Prostate gland (tissue), 2 donors: ENCODE results near the gene PLP2.

ENCODE experiments used
- POLR2A ChIP-seq: fragments of 450-650 bp; IDR thresholded peaks from one replicate; pipeline ENCODE4 v1.6.1; 2016; ENCODE audit warnings: antibody characterized with exemption, mild to moderate bottlenecking
- POLR2AphosphoS5 ChIP-seq: sonication (generic); formaldehyde crosslinking; IDR thresholded peaks from one replicate; pipeline ENCODE4 v1.6.1; 2017; ENCODE audit warnings: antibody characterized with exemption
- TF ChIP-seq, protein P1 (sequence below), 4 experiments: fragments of 200-600 bp in 2 of 4; fragments of 450-650 bp in 2 of 4; sonication (generic) in 2 of 4; IDR thresholded peaks; 1 replicate in 3 of 4; 2 replicates in 1 of 4; pipeline ENCODE4 v1.5.1; 2016 to 2019; ENCODE audit warnings: antibody characterized with exemption in 4 of 4, mild to moderate bottlenecking in 2 of 4, moderate library complexity in 2 of 4

DNA sequence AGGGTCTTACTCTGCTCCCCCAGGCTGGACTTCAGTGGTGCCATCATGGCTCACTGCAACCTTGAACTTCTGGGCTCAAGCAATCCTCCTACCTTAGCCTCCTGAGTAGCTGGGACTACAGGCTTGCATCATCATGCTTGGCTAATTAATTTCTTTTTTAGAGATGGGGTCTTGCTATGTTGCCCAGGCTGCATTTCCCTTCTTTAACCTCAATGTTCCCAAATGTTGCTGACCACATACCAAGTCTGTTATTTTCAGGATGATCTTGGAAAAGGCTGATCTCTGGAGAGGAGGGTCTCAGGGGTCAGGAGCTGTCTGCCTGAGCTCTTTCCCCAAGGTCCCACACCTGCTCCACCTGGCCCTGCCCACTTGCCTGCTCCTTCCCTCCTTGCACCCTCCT is 48.4 kb downstream of the PLP2 start:
- TF ChIP-seq, protein P1, sequence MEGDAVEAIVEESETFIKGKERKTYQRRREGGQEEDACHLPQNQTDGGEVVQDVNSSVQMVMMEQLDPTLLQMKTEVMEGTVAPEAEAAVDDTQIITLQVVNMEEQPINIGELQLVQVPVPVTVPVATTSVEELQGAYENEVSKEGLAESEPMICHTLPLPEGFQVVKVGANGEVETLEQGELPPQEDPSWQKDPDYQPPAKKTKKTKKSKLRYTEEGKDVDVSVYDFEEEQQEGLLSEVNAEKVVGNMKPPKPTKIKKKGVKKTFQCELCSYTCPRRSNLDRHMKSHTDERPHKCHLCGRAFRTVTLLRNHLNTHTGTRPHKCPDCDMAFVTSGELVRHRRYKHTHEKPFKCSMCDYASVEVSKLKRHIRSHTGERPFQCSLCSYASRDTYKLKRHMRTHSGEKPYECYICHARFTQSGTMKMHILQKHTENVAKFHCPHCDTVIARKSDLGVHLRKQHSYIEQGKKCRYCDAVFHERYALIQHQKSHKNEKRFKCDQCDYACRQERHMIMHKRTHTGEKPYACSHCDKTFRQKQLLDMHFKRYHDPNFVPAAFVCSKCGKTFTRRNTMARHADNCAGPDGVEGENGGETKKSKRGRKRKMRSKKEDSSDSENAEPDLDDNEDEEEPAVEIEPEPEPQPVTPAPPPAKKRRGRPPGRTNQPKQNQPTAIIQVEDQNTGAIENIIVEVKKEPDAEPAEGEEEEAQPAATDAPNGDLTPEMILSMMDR (IDR thresholded peaks at IDR 0.05): no peak
- TF ChIP-seq POLR2AphosphoS5: no peak
- TF ChIP-seq POLR2A: no peak
